Activated CD8-positive, alpha-beta memory T cell treated with anti-CD3 and anti-CD28 coated beads, Interleukin-2, amount 50 U/mL, for 1 hour (primary cell): Measurements from ENCODE around the gene COMT.

Experiments used
- DNase-seq: peaks from one replicate; pipeline ENCODE4 v3.0.0-alpha.2; 2020; ENCODE audit errors: extremely low read depth

COMT gene

DNA sequence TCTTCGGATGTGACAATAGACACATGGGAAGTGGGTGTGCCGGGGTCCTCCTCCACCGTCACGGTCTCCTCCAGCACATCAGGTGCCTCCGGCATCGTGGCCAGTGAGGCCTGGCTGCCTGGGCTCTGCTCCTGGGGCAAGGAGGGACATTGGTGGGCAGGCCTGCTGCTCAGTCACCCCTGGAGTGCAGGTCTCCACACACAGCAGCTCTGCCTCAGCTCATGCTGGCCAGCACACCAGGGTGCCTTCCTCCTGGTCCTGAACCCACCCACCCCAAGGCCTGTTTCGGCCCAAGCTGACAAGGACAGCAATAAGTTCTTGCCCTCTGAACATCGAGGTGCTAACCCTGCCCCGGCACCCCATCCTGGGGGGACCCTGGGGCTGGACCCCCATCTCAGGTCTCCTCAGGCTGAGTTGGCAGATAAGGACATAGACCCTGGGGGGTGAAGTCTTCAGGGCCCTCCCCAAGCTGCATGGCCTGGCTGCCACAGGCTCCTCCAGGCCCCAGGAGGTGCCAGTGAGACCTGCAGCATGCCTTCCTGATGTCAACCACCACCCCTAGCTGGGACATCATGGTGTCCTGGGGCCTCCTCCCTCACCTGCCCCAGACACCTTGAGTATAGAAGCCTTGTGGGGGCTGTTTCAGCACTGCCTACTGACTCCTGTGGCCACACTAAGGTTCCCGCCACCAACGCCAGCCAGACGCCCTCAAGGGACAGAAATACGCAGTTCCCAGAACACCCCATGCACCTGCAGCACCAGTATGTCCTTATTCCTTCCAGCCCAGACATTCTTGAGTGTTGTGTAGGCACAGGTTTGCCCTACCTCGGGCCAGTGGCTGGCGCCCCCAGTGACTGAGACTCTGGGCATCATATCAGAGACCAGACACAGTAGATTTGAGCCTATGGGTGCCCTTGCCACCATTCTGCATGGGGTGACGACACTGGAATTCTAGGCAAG is 40.7 kb downstream of the COMT start:
- DNase-seq, result no peak

- DNase-seq, result no peak
These were observed 41.5 kb downstream of the COMT start for GRCh38 chr22:19982991-19983578.

- no peak for DNase-seq
These were observed 42.2 kb downstream of the COMT start for GRCh38 chr22:19983741-19984140.

DNA sequence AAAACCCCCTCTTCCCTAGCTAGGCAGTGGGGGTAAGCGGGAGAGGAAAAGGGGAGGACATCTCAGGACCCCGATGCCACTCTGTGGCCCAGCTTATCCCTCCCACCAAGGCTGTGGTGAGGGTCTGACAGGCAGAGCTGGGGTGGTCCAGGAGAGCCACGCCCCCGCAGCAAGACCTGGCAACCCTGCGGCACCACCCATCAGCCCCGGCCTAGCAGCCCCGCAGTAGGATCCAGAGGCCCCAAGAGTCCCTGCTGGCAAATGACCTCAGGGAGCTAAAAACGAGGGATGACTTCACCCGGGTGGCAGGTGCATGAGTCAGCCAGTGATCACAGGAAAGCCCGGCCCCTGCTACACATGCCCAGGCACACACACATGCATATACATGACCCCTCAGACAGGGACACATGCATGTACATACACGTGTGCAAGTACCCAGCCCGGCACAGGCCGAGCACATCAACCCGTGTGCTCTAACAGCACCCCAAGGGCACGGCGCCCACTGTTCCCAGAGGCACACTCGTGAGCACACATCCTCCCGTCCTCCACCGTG is 42.7 kb downstream of the COMT start:
- no peak for DNase-seq

GRCh38 chr22:19984851-19985811 is 43.6 kb downstream of the COMT start:
- DNase-seq, result no peak

DNA sequence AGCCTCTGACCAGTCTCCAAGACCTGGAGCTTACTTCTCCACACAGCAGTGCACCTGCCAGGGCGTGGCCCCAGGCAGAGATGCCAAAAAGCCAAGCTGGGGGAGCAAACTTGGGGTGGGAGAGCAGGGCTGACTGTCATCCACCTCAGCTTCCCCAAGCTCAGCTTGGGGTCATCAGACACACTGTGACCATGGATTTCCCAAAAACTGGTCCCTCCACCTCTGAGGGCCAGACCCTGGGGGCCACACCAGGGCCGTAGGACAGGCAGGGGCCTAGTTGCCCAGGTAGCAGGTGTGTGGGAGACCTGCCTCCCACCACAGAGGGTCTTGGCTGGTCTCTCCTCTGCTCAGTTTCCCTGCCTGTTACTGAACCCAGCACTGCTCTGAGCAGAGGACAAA is 44.4 kb downstream of the COMT start:
- DNase-seq, result no peak

DNA sequence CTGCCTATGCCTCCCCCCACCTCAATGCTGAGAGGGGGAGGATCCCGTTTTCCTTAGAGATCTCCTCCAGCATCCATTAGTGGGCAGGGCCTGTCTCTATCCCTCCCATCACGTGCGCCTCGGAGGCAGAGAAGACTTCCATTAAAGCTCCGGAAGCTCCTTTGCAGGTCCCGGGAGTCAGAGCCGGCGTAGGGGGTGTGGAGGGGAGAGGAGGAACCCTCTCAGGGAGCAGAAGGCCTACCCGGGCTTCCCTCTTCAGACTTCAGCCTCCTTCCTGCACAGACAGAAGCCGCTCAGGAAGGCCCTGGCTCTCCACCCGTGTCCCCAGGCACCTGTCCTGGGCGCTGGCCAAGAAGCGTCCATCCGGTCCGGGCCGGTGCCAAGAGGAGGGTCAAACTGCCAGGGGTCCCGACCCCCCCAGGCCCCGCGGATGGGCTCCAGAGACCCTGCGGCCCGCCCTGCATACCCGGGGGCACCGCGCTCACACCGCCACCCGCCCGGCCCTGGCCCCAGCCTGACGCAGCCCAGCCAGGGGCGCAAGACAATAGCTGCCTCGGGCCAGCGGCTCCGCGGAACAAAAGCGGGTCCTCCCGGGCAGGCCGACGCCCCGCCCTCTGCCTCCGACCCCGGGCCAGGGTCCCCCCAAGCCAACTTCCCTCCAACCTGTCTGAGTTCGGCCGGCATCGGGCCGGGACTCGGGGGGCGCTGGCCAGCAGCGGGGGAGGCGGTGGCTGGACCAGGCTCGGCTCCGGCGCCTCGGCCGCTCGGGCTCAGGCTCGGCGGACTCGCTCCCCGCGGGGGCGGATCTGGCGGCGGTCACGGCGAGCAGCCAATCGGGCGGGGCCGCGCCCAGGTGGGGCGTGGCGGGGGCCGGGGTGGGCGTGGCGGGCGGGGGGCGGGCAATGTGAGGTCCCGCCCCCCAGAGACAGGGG is 45.1 kb downstream of the COMT start:
- peak; percentile 21 for DNase-seq

GRCh38 chr22:19987394-19988306 is 46.1 kb downstream of the COMT start:
- DNase-seq, result no peak

GRCh38 chr22:19988331-19988808 is 46.8 kb downstream of the COMT start:
- no peak for DNase-seq

- DNase-seq, result no peak
These were observed 47.6 kb downstream of the COMT start for GRCh38 chr22:19988965-19989724.

- DNase-seq, result no peak
These were observed 48.1 kb downstream of the COMT start for GRCh38 chr22:19989725-19990067.

GRCh38 chr22:19990188-19990587 is 48.6 kb downstream of the COMT start:
- no peak for DNase-seq

DNA sequence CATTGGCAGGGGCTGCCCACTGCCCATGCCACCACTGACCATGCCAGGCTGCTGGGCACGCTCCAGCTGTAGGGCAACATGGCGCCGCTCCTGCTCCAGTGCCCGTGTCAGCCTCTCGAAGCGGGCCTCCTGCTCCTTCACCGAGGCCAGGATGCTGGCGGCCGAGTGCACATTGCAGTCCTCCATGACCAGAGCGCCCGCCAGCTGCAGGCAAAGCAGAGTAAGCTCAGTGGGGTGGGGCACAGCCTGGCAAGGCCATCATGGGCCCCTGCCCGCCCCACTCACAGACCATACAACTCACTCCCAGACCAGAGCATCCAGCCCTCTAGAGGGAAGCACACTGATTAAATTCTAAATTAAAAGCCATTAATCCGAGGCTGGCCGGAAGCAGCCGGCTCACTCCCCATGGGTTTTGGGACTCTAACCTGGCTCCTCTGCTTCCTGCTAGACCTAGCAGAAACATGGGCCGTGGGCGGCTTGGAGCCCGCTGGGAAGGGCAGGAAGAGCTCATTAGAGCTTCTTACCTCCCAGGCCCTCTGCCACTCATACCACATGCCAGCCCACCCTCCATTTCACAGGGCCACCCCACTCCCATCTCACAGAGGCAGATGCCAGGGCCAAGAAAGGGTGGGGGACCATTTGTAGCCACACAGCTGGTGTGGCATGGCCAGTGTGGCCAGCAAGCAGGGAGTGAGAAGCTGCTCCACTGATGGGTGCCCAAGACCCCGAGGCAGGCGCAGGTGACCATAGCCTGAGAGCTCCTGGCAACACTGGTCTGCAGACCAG is 49.2 kb downstream of the COMT start:
- no peak for DNase-seq

- DNase-seq, result no peak
These were observed 49.7 kb downstream of the COMT start for GRCh38 chr22:19991395-19991644.

- DNase-seq, result no peak
These were observed 50.3 kb downstream of the COMT start for GRCh38 chr22:19991645-19992451.

- DNase-seq, result no peak
These were observed 50.9 kb downstream of the COMT start for GRCh38 chr22:19992481-19992911.

GRCh38 chr22:19992921-19993355 is 51.4 kb downstream of the COMT start:
- no peak for DNase-seq
